Activated naive CD4-positive, alpha-beta T cell treated with anti-CD3 and anti-CD28 coated beads, Interleukin-2, amount 50 U/mL, for 16 hours (primary cell): ENCODE data around the gene CACNA1C.
"Not testable (repeated sequence)": the region's sequence is repeated elsewhere in the genome, so short reads cannot be mapped to it uniquely, and the experiment has no call there.

Source experiments
- DNase-seq: peaks from one replicate; pipeline ENCODE4 v3.0.0-alpha.2; 2020

Gene CACNA1C

GRCh38 chr12:2685620-2686279, 633.0 kb downstream of the CACNA1C start:
- not testable (repeated sequence) for DNase-seq

GRCh38 chr12:2686280-2686646, 633.5 kb downstream of the CACNA1C start:
- no peak for DNase-seq

GRCh38 chr12:2687058-2687457, 634.3 kb downstream of the CACNA1C start:
- no peak for DNase-seq

GRCh38 chr12:2687726-2688125, 634.9 kb downstream of the CACNA1C start:
- DNase-seq, result no peak

- DNase-seq, result no peak
Observed at GRCh38 chr12:2688381-2688931, 635.7 kb downstream of the CACNA1C start.

GRCh38 chr12:2689393-2689792, 636.6 kb downstream of the CACNA1C start:
- no peak for DNase-seq

- DNase-seq, result no peak
Observed at GRCh38 chr12:2689879-2690278, 637.1 kb downstream of the CACNA1C start.

- no peak for DNase-seq
Observed at GRCh38 chr12:2690348-2691005, 637.7 kb downstream of the CACNA1C start.

GRCh38 chr12:2691006-2691344, 638.2 kb downstream of the CACNA1C start:
- DNase-seq, result peak; percentile 61

GRCh38 chr12:2691345-2692071, 638.7 kb downstream of the CACNA1C start:
- peak; percentile 56 for DNase-seq

GRCh38 chr12:2692080-2692479, 639.3 kb downstream of the CACNA1C start:
- DNase-seq, result no peak

GRCh38 chr12:2693244-2693860, 640.6 kb downstream of the CACNA1C start:
- no peak for DNase-seq

- DNase-seq, result no peak
Observed at GRCh38 chr12:2693980-2694610, 641.3 kb downstream of the CACNA1C start.

GRCh38 chr12:2696136-2696535, 643.3 kb downstream of the CACNA1C start:
- DNase-seq, result no peak

- no peak for DNase-seq
Observed at GRCh38 chr12:2697057-2697800, 644.4 kb downstream of the CACNA1C start.

- DNase-seq, result no peak
Observed at GRCh38 chr12:2698566-2698965, 645.8 kb downstream of the CACNA1C start.

- no peak for DNase-seq
Observed at GRCh38 chr12:2710701-2711100, 657.9 kb downstream of the CACNA1C start.

- DNase-seq, result no peak
Observed at GRCh38 chr12:2719392-2719791, 666.6 kb downstream of the CACNA1C start.

GRCh38 chr12:2722806-2723205, 670.0 kb downstream of the CACNA1C start:
- no peak for DNase-seq

GRCh38 chr12:2732290-2732689, 679.5 kb downstream of the CACNA1C start:
- no peak for DNase-seq

GRCh38 chr12:2733493-2734355, 680.9 kb downstream of the CACNA1C start:
- DNase-seq, result no peak
